SK-N-SH treated with all-trans-retinoic acid at 6 μM for 48 hours (cell line): ENCODE data around the gene PEMT.
"Not testable (repeated sequence)": the region's sequence is repeated elsewhere in the genome, so short reads cannot be mapped to it uniquely, and the experiment has no call there.

Experiments used
- ATAC-seq: fragments of 200-7000 bp; cut with Tn5 transposase; 3 replicates; pipeline ENCODE4 v1.9.1; 2020; ENCODE audit warnings: mild to moderate bottlenecking, moderate library complexity
- ARNTL ChIP-seq: fragments of 450-650 bp; formaldehyde crosslinking; IDR thresholded peaks from 2 replicates; pipeline ENCODE4 v1.5.0; 2020; ENCODE audit warnings: low read depth, mild to moderate bottlenecking, moderate library complexity, borderline replicate concordance
- BACH2 ChIP-seq: fragments of 250-450 bp; sonication (Bioruptor Pico); IDR thresholded peaks from 2 replicates; pipeline ENCODE4 v1.9.0; 2021; ENCODE audit warnings: mild to moderate bottlenecking, borderline replicate concordance
- CREB5 ChIP-seq: fragments of 250-450 bp; sonication (Bioruptor Pico); IDR thresholded peaks from 2 replicates; pipeline ENCODE4 v1.5.1; 2020; ENCODE audit warnings: low read depth, mild to moderate bottlenecking, moderate library complexity
- ESRRG ChIP-seq: fragments of 250-450 bp; sonication (Bioruptor Pico); IDR thresholded peaks from 2 replicates; pipeline ENCODE4 v1.6.1; 2021; ENCODE audit warnings: mild to moderate bottlenecking
- GLIS3 ChIP-seq: fragments of 250-450 bp; sonication (Bioruptor Pico); IDR thresholded peaks from 2 replicates; pipeline ENCODE4 v1.5.0; 2020; ENCODE audit warnings: mild to moderate bottlenecking, moderate library complexity
- ISL1 ChIP-seq: fragments of 250-450 bp; sonication (Bioruptor Pico); IDR thresholded peaks from 2 replicates; pipeline ENCODE4 v2.1.2; 2022; ENCODE audit warnings: mild to moderate bottlenecking, moderate library complexity
- OSR1 ChIP-seq: fragments of 250-450 bp; sonication (Bioruptor Pico); IDR thresholded peaks from 2 replicates; pipeline ENCODE4 v1.8.0; 2022; ENCODE audit warnings: moderate library complexity, mild to moderate bottlenecking, inconsistent platforms
- PATZ1 ChIP-seq: fragments of 250-450 bp; sonication (Bioruptor Pico); IDR thresholded peaks from 2 replicates; pipeline ENCODE4 v1.8.0; 2020; ENCODE audit warnings: mild to moderate bottlenecking, moderate library complexity, borderline replicate concordance
- PPARA ChIP-seq: fragments of 250-450 bp; sonication (Bioruptor Pico); IDR thresholded peaks from 2 replicates; pipeline ENCODE4 v1.5.0; 2020; ENCODE audit warnings: mild to moderate bottlenecking, borderline replicate concordance
- RARB ChIP-seq: fragments of 250-450 bp; sonication (Bioruptor Pico); IDR thresholded peaks from 2 replicates; pipeline ENCODE4 v1.8.0; 2021; ENCODE audit warnings: mild to moderate bottlenecking, moderate library complexity
- TCF4 ChIP-seq: fragments of 250-450 bp; sonication (Bioruptor Pico); IDR thresholded peaks from 2 replicates; pipeline ENCODE4 v1.8.0; 2021; ENCODE audit warnings: mild to moderate bottlenecking, moderate library complexity, borderline replicate concordance
- TOX ChIP-seq: fragments of 250-450 bp; sonication (Bioruptor Pico); IDR thresholded peaks from 2 replicates; pipeline ENCODE4 v1.8.0; 2021; ENCODE audit warnings: mild to moderate bottlenecking, moderate library complexity, borderline replicate concordance
- TSHZ2 ChIP-seq: fragments of 250-450 bp; sonication (Bioruptor Pico); IDR thresholded peaks from 2 replicates; pipeline ENCODE4 v1.5.0; 2020; ENCODE audit warnings: mild to moderate bottlenecking, moderate library complexity
- ZFP3 ChIP-seq: fragments of 250-450 bp; sonication (Bioruptor Pico); IDR thresholded peaks from 2 replicates; pipeline ENCODE4 v1.5.0; 2020; ENCODE audit warnings: mild to moderate bottlenecking, moderate library complexity
- ZNF565 ChIP-seq: fragments of 450-650 bp; formaldehyde crosslinking; conservative IDR thresholded peaks from 2 replicates; pipeline ENCODE4 v1.5.0; 2020; ENCODE audit warnings: low read depth, mild to moderate bottlenecking, moderate library complexity
- ZNF70 ChIP-seq: fragments of 450-650 bp; formaldehyde crosslinking; IDR thresholded peaks from 2 replicates; pipeline ENCODE4 v1.5.0; 2020; ENCODE audit warnings: mild to moderate bottlenecking, moderate library complexity
- ZNF8 ChIP-seq: fragments of 450-650 bp; formaldehyde crosslinking; IDR thresholded peaks from 2 replicates; pipeline ENCODE4 v1.5.0; 2020; ENCODE audit warnings: mild to moderate bottlenecking, moderate library complexity

The PEMT gene

DNA sequence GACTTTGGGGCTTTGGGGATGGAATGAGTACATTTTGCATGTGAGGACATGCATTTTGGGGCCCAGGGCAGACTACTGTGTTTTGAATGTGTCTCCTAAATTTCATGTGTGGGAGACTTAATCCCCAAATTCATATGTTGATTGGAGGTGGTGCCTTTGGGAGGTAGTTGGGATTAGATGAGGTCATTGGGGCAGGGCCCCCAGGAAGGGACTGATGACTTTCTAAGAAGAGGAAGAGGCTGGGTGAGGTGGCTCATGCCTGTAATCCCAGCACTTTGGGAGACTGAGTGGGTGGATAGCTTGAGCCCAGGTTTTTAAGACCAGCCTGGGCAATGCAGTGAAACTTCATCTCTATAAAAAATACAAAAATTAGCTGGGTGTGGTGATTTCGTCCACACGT lies 47.0 kb upstream of the PEMT start:
- TF ChIP-seq CREB5 (CRISPR knock-in tag), result no peak
- TF ChIP-seq OSR1 (CRISPR knock-in tag), result no peak
- no peak for TF ChIP-seq PPARA (CRISPR knock-in tag)
- TF ChIP-seq ESRRG (CRISPR knock-in tag), result no peak
- no peak for TF ChIP-seq ARNTL
- TF ChIP-seq, all 23 proteins: peak for 0
- ATAC-seq, result no peak

- no peak for ATAC-seq
- TF ChIP-seq TSHZ2 (CRISPR knock-in tag) (no peak), BACH2 (CRISPR knock-in tag) (no peak), ZNF8 (no peak), ZNF565 (CRISPR knock-in tag) (no peak), GLIS3 (CRISPR knock-in tag) (no peak), ARNTL (no peak)
These were observed 44.9 kb upstream of the PEMT start for GRCh38 chr17:17636272-17636885.

GRCh38 chr17:17635537-17636271 lies 44.2 kb upstream of the PEMT start:
- ATAC-seq, result not testable (repeated sequence)

DNA sequence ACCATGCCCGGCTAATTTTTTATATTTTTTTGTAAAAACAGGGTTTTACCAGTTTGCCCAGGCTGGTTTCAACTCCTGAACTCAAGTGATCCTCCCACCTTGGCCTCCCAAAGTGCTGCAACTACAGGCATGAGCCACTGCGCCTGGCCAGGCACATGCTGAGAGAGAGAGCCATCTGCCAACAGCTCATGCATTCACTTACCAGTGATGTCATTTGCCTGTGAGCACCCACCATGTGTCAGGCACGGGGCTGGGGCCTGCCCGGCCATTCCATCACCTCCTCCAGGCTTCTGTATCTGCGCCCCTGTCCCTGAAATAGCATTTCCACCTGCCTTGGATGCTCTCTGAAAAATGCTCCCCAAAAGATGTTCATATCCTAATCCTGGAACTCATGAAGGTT lies 43.6 kb upstream of the PEMT start:
- ATAC-seq, result no peak
- no peak for TF ChIP-seq GLIS3 (CRISPR knock-in tag)
- TF ChIP-seq OSR1 (CRISPR knock-in tag), result no peak
- no peak for TF ChIP-seq BACH2 (CRISPR knock-in tag)
- no peak for TF ChIP-seq TCF4 (CRISPR knock-in tag)
- TF ChIP-seq ZFP3 (CRISPR knock-in tag), result no peak
- TF ChIP-seq ZNF70 (CRISPR knock-in tag), result no peak
- TF ChIP-seq RARB (CRISPR knock-in tag), result no peak
- TF ChIP-seq ISL1 (CRISPR knock-in tag), result no peak
- no peak for TF ChIP-seq TSHZ2 (CRISPR knock-in tag)
- TF ChIP-seq PATZ1 (CRISPR knock-in tag), result no peak
- TF ChIP-seq TOX (CRISPR knock-in tag), result no peak
